ENCODE results near the gene PPL. TPM values are rescaled to one million over a fixed set of nuclear protein-coding genes. Genes with fewer than 3 reads are reported as not detected.

PPL gene, protein sequence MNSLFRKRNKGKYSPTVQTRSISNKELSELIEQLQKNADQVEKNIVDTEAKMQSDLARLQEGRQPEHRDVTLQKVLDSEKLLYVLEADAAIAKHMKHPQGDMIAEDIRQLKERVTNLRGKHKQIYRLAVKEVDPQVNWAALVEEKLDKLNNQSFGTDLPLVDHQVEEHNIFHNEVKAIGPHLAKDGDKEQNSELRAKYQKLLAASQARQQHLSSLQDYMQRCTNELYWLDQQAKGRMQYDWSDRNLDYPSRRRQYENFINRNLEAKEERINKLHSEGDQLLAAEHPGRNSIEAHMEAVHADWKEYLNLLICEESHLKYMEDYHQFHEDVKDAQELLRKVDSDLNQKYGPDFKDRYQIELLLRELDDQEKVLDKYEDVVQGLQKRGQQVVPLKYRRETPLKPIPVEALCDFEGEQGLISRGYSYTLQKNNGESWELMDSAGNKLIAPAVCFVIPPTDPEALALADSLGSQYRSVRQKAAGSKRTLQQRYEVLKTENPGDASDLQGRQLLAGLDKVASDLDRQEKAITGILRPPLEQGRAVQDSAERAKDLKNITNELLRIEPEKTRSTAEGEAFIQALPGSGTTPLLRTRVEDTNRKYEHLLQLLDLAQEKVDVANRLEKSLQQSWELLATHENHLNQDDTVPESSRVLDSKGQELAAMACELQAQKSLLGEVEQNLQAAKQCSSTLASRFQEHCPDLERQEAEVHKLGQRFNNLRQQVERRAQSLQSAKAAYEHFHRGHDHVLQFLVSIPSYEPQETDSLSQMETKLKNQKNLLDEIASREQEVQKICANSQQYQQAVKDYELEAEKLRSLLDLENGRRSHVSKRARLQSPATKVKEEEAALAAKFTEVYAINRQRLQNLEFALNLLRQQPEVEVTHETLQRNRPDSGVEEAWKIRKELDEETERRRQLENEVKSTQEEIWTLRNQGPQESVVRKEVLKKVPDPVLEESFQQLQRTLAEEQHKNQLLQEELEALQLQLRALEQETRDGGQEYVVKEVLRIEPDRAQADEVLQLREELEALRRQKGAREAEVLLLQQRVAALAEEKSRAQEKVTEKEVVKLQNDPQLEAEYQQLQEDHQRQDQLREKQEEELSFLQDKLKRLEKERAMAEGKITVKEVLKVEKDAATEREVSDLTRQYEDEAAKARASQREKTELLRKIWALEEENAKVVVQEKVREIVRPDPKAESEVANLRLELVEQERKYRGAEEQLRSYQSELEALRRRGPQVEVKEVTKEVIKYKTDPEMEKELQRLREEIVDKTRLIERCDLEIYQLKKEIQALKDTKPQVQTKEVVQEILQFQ (N-terminal part only)
- total RNA-seq (2021; ENCODE audit: unreplicated experiment) = 56.4 TPM
- polyA plus RNA-seq (2012) = 55.1 and 61.6 TPM in 2 replicates
- percentile 75 among the genes with signal in this experiment for Bru-seq, nascent RNA
- percentile 86 among the genes with signal in this experiment for BruChase-seq, experiment 1, labeled RNA remaining after a 6-hour chase
- BruChase-seq, experiment 2, labeled RNA remaining after a 2-hour chase = percentile 79 among the genes with signal in this experiment
- long read RNA-seq, full-length matches to known transcripts = 30 of 122 reads
- long read RNA-seq, partial matches to known transcripts = 32 of 122 reads
- long read RNA-seq, other reads (novel, unspliced or antisense) = 60 of 122 reads

DNA sequence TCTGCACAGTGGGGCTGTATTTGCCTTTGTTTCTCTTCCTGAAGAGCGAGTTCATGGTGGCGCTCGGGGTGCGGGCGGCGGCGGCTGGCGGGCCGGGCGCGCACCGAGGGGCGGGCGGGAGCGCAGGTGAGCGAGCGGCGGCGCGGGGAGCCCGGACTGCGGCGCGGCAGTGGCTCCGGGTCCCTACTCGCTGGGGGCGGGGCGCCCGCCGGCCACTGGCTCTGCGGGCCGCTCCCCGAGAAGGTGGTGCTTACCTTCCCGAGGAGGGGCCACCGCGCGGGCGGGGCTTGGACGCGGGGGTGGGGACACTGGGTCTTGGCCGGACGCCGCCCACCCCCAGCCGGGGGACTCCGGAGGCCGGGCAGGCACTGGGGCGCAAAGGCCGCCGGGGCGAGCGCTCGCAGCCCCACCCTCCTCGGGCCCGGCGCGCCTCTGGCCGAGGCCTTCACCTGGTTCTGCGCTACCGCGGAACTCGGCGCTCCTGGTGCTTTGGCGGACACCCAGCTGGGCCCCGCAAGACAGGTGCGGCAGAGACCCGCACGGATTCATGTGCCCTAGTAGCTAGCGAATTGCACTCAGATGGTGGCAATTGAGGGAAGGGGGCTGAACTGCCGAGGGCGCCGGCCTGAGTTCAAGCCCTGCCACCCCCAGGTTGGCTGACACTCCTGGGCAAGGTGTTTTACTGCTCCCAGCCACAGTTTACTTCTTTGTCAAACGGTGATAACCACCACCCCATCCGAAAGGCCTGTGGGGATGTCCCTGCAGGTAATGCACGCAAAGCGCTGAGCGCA lies at the start of gene PPL:
PPL (minus strand) TSS at position 158 of the 791 bp plus-strand sequence; CDS start at position 55, 103 bp downstream.
- RAD21 ChIA-PET (ENCODE audit: low non-redundant PET in 1 of 2, low total read pairs in 2 of 2, uncharacterized antibody in 2 of 2, unreplicated experiment in 2 of 2) = no interaction called here
- Histone ChIP-seq H4K20me1 (ENCODE audit: insufficient read depth) (no peaks in the 10 kb centered on the region), H3K9me3 (ENCODE audit: control insufficient read depth in 1 of 2, insufficient read depth in 1 of 2, low read depth in 1 of 2, low read length in 2 of 2) (no peaks in the 10 kb centered on the region), H2AFZ (ENCODE audit: low read depth, low read length, poor library complexity, severe bottlenecking) (peak within 1 kb of the TSS; percentile 84), H3K27me3 (ENCODE audit: insufficient read depth, low read length) (no peaks in the 10 kb centered on the region), H3K79me2 (ENCODE audit: insufficient read depth, low read length) (no peaks in the 10 kb centered on the region; the same call in 1 of the 2 replicates), H3K9ac (ENCODE audit: low read length) (peak within 1 kb of the TSS; percentile 77), H3K4me2 (ENCODE audit: low read length) (peak within 1 kb of the TSS; percentile 98), H3K36me3 (ENCODE audit: control insufficient read depth in 1 of 2, insufficient read depth in 2 of 2, low read length in 2 of 2) (no peaks in the 10 kb centered on the region), H3K9me2 (ENCODE audit: insufficient read depth) (no peaks in the 10 kb centered on the region), H3K27ac (ENCODE audit: low read depth, low read length) (peak within 1 kb of the TSS; percentile 80), H3K4me1 (ENCODE audit: control insufficient read depth in 1 of 2, insufficient read depth in 2 of 2, low read length in 2 of 2) (peaks cover 32 to 63% of the 10 kb centered on the region in 2 experiments), H3K4me3 (replicated peaks in 1 of 2; ENCODE audit: low read depth in 1 of 2, low read length in 2 of 2) (peak within 1 kb of the TSS; percentile 94)
- ATAC-seq (peak; percentile 83), DNase-seq (ENCODE audit: low read depth, low spot score) (peak; percentile 76)
- BruUV-seq (replicated peaks) = no TSS peak
- CTCF ChIA-PET = interaction anchor here (0.9 to 1.5 kb wide), 3 partner anchors 8 to 21 kb away, joined by 3 to 4 read pairs (median 3); partner anchors contain the start of gene SEC14L5
- intact Hi-C loops (cut with micrococcal nuclease) = no loop called here
- POLR2A ChIA-PET = interaction anchor here (1.0 kb wide), 1 partner anchor 9 kb away, joined by 3 read pairs; no protein-coding TSS in a partner anchor
- TF ChIP-seq EZH2 (IDR thresholded peaks at IDR 0.05) (no peak), POLR2AphosphoS5 (IDR thresholded peaks at IDR 0.05; ENCODE audit: low read depth, low read length) (peak; percentile 76), CBX3 (IDR thresholded peaks at IDR 0.05; ENCODE audit: low read depth) (no peak), RAD21 (IDR thresholded peaks at IDR 0.05; ENCODE audit: low read depth) (no peak), ZFX (IDR thresholded peaks at IDR 0.05) (peak; percentile 59; the same call in 1 of the 2 replicates), YY1 (IDR thresholded peaks at IDR 0.05; ENCODE audit: extremely low read depth, insufficient replicate concordance, low read depth, low read length) (no peak), POLR2A (IDR thresholded peaks at IDR 0.05; ENCODE audit: borderline replicate concordance, extremely low read depth, insufficient read depth, insufficient read length) (peak; percentile 45), SIN3A (IDR thresholded peaks at IDR 0.05; ENCODE audit: low read depth) (no peak), SP1 (IDR thresholded peaks at IDR 0.05; ENCODE audit: low read depth) (no peak)
- TF ChIP-seq, protein P1, sequence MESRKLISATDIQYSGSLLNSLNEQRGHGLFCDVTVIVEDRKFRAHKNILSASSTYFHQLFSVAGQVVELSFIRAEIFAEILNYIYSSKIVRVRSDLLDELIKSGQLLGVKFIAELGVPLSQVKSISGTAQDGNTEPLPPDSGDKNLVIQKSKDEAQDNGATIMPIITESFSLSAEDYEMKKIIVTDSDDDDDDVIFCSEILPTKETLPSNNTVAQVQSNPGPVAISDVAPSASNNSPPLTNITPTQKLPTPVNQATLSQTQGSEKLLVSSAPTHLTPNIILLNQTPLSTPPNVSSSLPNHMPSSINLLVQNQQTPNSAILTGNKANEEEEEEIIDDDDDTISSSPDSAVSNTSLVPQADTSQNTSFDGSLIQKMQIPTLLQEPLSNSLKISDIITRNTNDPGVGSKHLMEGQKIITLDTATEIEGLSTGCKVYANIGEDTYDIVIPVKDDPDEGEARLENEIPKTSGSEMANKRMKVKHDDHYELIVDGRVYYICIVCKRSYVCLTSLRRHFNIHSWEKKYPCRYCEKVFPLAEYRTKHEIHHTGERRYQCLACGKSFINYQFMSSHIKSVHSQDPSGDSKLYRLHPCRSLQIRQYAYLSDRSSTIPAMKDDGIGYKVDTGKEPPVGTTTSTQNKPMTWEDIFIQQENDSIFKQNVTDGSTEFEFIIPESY (IDR thresholded peaks at IDR 0.05; ENCODE audit: extremely low read depth, insufficient replicate concordance, low read length) = peak; percentile 6
- TF ChIP-seq, protein P2, sequence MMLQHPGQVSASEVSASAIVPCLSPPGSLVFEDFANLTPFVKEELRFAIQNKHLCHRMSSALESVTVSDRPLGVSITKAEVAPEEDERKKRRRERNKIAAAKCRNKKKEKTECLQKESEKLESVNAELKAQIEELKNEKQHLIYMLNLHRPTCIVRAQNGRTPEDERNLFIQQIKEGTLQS (IDR thresholded peaks at IDR 0.05) = no peak
- TF ChIP-seq, protein P3, sequence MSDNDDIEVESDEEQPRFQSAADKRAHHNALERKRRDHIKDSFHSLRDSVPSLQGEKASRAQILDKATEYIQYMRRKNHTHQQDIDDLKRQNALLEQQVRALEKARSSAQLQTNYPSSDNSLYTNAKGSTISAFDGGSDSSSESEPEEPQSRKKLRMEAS (IDR thresholded peaks at IDR 0.05) = no peak
- TF ChIP-seq, protein P4, sequence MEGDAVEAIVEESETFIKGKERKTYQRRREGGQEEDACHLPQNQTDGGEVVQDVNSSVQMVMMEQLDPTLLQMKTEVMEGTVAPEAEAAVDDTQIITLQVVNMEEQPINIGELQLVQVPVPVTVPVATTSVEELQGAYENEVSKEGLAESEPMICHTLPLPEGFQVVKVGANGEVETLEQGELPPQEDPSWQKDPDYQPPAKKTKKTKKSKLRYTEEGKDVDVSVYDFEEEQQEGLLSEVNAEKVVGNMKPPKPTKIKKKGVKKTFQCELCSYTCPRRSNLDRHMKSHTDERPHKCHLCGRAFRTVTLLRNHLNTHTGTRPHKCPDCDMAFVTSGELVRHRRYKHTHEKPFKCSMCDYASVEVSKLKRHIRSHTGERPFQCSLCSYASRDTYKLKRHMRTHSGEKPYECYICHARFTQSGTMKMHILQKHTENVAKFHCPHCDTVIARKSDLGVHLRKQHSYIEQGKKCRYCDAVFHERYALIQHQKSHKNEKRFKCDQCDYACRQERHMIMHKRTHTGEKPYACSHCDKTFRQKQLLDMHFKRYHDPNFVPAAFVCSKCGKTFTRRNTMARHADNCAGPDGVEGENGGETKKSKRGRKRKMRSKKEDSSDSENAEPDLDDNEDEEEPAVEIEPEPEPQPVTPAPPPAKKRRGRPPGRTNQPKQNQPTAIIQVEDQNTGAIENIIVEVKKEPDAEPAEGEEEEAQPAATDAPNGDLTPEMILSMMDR (IDR thresholded peaks at IDR 0.05 in 2 of 3, conservative IDR thresholded peaks at IDR 0.05 in 1 of 3; ENCODE audit: borderline replicate concordance in 1 of 3, insufficient read depth in 1 of 3, low read depth in 2 of 3, low read length in 2 of 3) = no peak
